OCI-M2 (cell line): ENCODE results near the gene HACD4.
"Not testable (repeated sequence)": the region's sequence is repeated elsewhere in the genome, so short reads cannot be mapped to it uniquely, and the experiment has no call there.

Source experiments
- DNase-seq: peaks from one replicate; lab custom pipeline; 2025; ENCODE audit not compliant: unreplicated experiment; lab: John Stamatoyannopoulos, UW

The HACD4 gene

GRCh38 chr9:21016701-21017491, 14.5 kb downstream of the HACD4 start:
- DNase-seq, result no peak

DNA sequence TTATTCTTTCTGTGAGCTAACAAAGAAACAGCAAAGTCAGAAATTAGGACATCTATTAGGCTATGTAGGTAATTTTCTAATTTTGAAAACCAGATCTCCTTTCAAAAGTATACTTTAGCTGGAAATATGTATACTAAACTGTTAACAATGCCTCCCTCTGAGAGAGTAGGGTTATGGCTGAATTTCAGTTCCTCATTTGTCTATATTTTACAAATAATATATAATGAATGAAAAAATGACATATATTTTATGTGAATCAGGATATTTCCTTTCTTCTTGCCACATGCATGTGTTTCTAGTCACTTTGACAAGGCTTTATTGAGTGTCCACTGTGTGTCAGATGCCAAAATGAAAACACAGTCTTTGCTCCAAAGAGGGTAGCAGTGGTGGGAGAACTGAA, 15.4 kb downstream of the HACD4 start:
- no peak for DNase-seq

DNA sequence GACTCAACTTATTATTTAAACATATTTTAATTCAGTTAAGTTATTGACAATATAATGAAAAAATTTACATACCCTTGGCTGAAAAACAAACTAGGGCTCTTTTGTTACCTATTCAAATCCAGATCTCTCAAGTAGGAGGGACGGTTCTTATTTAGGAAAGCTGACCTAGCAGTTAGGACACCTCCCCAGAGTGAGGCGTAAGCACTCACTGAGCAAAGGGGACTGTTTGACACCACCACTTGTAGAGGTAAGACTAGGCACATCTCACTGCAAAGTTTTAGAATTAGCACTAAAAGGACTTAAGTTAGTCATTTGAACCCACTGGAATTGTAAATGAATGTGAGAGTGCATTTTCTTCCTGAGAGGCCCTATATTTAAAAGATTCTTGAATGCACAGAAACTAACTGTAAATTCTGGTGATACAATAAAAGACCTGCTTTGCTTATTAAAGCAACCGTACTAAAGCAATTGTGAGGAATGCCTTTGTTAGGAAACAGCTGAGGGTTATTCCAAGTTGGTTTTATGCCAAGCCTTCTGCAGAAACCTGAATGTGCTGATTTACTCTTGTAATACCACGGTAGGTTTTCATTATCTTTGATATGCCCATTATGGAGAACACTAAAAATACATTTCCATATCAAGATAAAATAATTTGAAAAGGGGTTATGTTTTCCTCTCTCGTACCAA, 16.2 kb downstream of the HACD4 start:
- no peak for DNase-seq

DNA sequence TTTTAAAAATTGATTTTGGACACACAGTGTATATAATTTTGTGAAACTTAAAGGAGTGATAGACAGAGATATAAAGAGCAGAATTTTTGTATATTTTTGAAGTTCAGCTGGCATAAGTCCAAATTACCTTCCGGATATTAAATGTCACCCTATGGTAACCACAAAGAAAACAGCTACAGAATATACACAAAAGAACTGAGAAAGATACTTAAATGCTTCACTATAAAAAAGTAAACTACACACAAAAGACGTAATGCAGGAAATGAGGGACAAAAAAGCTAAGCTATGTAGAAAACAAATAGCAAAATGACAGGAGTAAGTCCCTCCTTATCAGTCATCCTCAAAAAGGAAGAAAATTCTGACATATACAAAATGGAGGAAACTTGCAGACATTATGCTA, 29.4 kb downstream of the HACD4 start:
- DNase-seq, result no peak

DNA sequence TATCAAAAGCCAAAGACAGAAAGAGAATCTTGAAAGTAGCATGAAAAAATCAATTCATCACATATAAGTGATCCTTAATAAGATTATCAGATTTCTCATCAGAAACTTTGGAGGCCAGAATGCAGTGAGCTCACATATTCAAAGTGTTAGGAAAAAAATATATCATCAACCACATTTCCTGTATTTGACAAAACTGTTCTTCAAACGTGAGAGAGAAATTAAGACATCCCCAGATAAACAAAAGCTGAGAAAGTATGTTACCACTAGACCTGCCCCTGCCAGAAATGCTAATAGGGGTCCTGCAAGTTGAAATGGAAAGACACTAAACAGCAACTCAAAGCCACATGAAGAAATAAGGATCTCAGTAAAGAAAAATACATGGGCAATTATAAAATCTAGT, 29.9 kb downstream of the HACD4 start:
- DNase-seq, result no peak

- DNase-seq, result no peak
Measured at GRCh38 chr9:20997503-20998076, 33.9 kb downstream of the HACD4 start.

DNA sequence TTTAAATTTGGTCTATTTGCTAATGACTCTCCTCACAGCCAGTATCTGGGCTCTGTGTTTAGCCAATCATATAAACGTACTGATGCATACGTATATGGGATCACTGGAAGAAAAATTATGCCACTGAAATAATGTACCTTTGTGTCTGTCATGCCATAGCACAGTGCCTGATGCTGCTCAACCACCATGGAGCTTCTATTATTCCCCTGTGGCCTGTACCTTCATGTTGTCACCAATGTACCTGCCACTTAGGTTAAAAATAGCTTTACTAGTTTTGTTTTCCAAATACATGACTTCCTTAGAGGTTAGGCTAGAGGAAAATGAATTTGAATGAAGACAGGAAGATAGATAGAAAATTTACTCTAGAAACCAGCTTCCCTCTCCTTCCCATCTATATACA, 34.6 kb downstream of the HACD4 start:
- DNase-seq, result no peak

DNA sequence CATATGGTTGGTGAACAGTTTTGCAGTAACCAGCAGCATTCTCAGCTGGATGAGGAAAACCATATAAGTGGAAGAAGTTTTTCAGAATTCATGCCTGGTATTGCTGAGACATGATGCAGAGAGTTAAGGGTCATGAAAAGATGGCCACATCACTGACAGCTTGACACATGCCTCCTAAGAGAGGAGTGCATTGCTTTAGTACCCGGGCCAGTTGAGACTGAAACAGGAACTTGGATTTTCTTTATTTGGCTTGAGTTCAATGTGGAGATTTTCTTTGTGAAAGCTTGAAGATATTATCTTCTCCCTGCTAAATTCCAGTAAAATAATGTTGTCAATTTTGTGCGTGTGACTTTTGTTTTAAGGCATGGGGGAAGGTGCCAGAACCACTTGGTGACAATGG, 35.8 kb downstream of the HACD4 start:
- DNase-seq, result no peak

DNA sequence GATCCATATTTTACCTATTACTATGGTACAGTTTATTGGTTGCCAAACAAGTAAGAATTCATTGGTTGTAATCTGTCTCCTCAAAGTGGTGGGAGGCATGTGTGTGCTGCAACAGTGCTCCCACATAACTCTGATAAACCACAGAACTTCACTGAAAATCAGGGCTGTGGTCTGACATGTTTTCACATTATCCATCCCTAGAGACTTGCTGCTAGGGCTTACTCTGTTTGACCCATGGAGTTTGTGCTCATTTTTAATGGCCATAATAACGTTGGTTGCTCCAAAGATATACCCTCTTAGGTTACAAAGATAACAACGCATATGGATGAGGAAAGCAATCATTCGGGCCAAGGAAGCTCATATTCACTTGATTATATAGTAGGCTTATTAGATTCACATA, 37.0 kb downstream of the HACD4 start:
- no peak for DNase-seq

- no peak for DNase-seq
Measured at GRCh38 chr9:20990867-20991266, 40.6 kb downstream of the HACD4 start.

DNA sequence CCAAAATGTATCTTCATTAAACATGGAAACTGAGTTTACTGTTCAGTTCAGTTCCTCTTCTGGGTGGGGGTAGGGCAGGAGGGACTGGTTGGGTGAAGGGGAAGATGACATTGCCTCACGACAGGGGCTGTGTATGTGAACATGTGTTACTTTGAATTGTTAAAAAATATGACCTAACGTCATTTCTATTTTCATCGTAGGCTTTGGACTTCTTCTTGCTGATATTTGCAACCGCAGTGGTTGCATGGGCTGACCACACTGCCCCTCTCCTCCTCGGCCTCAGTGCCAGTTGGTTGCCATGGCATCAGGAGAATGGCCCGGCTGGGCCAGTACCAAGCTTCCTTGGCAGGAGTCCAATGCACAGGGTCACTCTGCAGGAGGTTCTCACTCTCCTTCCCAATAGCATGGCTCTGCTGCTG, 41.5 kb downstream of the HACD4 start:
- DNase-seq, result no peak

GRCh38 chr9:20988671-20989315, 42.6 kb downstream of the HACD4 start:
- DNase-seq, result no peak

DNA sequence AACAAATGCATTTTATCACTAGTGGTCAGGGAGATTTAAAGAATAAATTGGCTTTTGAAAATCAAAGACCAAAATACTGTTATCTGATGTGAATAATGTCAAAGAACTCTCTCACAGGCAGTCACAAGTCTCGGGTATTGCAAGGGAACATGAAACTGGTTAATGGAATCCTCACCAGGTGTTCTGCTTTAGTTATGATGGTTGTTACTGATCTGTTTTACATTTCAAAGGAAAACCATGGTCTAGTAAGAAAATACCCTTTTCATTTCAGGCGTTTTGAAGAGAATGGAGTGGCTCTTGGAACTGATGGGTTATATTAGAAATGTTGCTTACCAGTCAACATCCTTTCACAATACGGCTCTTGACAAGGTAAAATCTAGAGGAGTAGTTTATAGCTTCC, 43.4 kb downstream of the HACD4 start:
- no peak for DNase-seq

GRCh38 chr9:20987521-20987920, 43.9 kb downstream of the HACD4 start:
- DNase-seq, result no peak

- DNase-seq, result no peak
Measured at GRCh38 chr9:20985851-20986600, 45.4 kb downstream of the HACD4 start.

- DNase-seq, result no peak
Measured at GRCh38 chr9:20984506-20984905, 46.9 kb downstream of the HACD4 start.

DNA sequence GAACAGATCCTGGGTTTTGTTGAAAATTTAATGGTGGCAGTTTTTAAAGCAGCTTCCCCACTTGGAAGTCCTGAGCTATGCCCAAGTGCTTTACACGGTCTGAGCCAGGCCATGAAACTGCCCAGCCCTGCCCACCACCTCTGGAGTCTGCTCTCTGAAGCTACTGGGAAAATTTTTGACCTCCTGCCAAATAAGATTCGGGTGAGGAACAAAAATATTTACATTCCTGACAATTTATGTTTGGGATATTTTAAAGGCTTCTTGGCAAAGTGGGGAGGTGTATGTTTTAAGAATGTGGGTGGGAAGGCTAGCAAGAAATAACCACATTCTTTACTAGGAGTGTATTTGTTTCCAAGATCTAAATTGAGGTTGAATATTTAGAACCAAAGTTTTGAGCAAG, 50.0 kb downstream of the HACD4 start:
- no peak for DNase-seq

DNA sequence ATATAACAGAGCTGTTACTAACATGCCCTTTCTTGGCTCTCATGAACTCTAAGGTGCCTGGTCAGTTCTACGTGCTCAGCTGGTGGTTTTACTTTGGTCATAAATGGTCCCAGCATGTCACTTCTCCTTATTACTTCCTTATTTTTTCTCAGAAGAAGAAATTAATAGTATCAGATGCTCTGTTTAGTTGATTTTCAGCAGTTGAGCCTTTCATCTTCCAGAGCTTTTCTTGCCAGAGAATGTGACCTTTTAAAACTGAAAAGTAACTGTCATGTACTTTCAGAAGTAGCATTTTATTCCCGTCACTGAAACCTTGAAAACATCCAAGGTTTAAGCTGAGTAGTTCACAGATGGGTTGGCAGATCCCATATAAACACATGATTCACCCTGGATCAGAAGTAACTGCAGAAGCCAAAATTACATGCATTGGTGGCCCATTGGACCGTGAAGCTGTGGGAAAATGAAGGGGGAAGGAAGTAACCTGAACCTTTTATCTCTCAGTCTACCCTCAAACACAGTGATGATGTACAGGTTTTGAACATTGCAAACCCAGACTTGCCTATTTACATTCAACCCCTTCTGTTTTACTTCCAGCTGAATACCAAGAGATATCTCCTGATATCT, 50.5 kb downstream of the HACD4 start:
- no peak for DNase-seq

GRCh38 chr9:20978249-20978648, 53.2 kb downstream of the HACD4 start:
- no peak for DNase-seq

DNA sequence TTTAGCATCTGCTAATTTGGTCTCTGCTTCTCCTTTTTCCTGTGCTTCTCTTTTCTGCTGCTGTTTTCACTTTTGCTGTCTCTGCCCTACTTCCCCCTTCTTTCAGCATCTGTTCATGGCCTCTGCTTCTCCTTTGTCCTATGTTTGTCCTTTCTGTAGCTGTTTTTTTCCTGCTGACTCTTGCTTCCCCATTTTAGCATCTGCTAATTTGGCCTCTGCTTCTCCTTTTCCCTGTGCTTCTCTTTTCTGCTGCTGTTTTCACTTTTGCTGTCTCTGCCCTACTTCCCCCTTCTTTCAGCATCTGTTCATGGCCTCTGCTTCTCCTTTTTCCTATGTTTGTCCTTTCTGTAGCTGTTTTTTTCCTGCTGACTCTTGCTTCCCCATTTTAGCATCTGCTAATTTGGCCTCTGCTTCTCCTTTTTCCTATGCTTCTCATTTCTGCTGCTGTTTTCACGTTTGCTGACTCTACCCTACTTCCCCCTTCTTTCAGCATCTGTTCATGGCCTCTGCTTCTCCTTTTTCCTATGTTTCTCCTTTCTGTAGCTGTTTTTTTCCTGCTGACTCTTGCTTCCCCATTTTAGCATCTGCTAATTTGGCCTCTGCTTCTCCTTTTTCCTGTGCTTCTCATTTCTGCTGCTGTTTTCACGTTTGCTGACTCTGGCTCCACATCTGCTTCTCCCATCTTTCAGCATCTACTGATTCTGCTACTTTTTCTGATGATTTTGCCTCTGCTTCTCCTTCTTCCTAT, 57.1 kb downstream of the HACD4 start:
- not testable (repeated sequence) for DNase-seq
